Thoracic aorta (tissue), 2 donors: Measurements from ENCODE around the gene ATP6V0B. TPM values are rescaled to one million over a fixed set of nuclear protein-coding genes. Genes with fewer than 3 reads are reported as not detected.

Experiments
- ATAC-seq: fragments of 150-250 bp; one replicate; pipeline ENCODE4 v1.8.0; 2017; ENCODE audit warnings: low read depth; ENCODE audit not compliant: insufficient number of reproducible peaks, low FRiP score
- DNase-seq: peaks from one replicate; pipeline ENCODE4 v3.0.0-alpha.2; 2020; ENCODE audit warnings: low spot score
- H3K27ac ChIP-seq, 2 donors: fragments of 200-600 bp; sonication (generic); 1 replicate in 1 of 2; 2 replicates in 1 of 2; pipeline ENCODE4 v1.5.1; 2016; ENCODE audit warnings: mild to moderate bottlenecking in 2 of 2, moderate library complexity in 2 of 2
- H3K27me3 ChIP-seq: fragments of 200-600 bp; sonication (generic); replicated peaks from 2 replicates; pipeline ENCODE4 v1.6.0; 2016; ENCODE audit warnings: mild to moderate bottlenecking; ENCODE audit not compliant: insufficient read depth
- H3K36me3 ChIP-seq: fragments of 200-600 bp; sonication (generic); one replicate; pipeline ENCODE4 v1.5.1; 2016
- H3K4me1 ChIP-seq, 2 donors: fragments of 200-600 bp; sonication (generic); 1 replicate in 1 of 2; 2 replicates in 1 of 2; pipeline versions ENCODE4 v1.5.1 to v1.6.0; 2016; ENCODE audit warnings: low read depth in 2 of 2, mild to moderate bottlenecking in 1 of 2; ENCODE audit not compliant: control insufficient read depth in 1 of 2
- H3K4me3 ChIP-seq: fragments of 200-600 bp; sonication (generic); 2 replicates; pipeline ENCODE4 v1.5.1; 2016; ENCODE audit warnings: mild to moderate bottlenecking
- H3K9me3 ChIP-seq: fragments of 200-600 bp; sonication (generic); 2 replicates; pipeline ENCODE4 v1.5.1; 2016
- total RNA-seq, 2 donors: library from RNA; depleted of rRNA; stranded (reverse); fragments of >200 nt; gene quantifications; one replicate each; pipeline versions ENCODE4 v1.1.0 to v1.2.3, GENCODE V29; 2016
- TF ChIP-seq, protein P1 (sequence below): fragments of 200-600 bp; sonication (generic); IDR thresholded peaks from one replicate; pipeline ENCODE4 v1.5.1; 2019; ENCODE audit warnings: antibody characterized with exemption

ATP6V0B gene
- total RNA-seq, 2 donors from 2014 or later: 72.3 to 136 TPM

GRCh38 chr1:43986712-43987111, 12.0 kb downstream of the ATP6V0B start:
- DNase-seq: no peak
- Histone ChIP-seq H3K9me3 (no peaks in the 10 kb centered on the region), H3K4me3 (no peak overlapping the region), H3K4me1 (peaks cover 5 to 9% of the 10 kb centered on the region in 2 donors), H3K27me3 (no peaks in the 10 kb centered on the region), H3K27ac (no peak overlapping the region), H3K36me3 (no peaks in the 10 kb centered on the region)
- TF ChIP-seq, protein P1, sequence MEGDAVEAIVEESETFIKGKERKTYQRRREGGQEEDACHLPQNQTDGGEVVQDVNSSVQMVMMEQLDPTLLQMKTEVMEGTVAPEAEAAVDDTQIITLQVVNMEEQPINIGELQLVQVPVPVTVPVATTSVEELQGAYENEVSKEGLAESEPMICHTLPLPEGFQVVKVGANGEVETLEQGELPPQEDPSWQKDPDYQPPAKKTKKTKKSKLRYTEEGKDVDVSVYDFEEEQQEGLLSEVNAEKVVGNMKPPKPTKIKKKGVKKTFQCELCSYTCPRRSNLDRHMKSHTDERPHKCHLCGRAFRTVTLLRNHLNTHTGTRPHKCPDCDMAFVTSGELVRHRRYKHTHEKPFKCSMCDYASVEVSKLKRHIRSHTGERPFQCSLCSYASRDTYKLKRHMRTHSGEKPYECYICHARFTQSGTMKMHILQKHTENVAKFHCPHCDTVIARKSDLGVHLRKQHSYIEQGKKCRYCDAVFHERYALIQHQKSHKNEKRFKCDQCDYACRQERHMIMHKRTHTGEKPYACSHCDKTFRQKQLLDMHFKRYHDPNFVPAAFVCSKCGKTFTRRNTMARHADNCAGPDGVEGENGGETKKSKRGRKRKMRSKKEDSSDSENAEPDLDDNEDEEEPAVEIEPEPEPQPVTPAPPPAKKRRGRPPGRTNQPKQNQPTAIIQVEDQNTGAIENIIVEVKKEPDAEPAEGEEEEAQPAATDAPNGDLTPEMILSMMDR: no peak
- ATAC-seq: no peak

GRCh38 chr1:43987159-43987902, 12.6 kb downstream of the ATP6V0B start:
- Histone ChIP-seq H3K27ac (no peak overlapping the region), H3K36me3 (no peaks in the 10 kb centered on the region), H3K4me1 (peaks cover 8 to 15% of the 10 kb centered on the region in 2 donors), H3K27me3 (no peaks in the 10 kb centered on the region), H3K4me3 (no peak overlapping the region), H3K9me3 (no peaks in the 10 kb centered on the region)
- DNase-seq (no peak), ATAC-seq (no peak)
- TF ChIP-seq, protein P1: no peak

DNA sequence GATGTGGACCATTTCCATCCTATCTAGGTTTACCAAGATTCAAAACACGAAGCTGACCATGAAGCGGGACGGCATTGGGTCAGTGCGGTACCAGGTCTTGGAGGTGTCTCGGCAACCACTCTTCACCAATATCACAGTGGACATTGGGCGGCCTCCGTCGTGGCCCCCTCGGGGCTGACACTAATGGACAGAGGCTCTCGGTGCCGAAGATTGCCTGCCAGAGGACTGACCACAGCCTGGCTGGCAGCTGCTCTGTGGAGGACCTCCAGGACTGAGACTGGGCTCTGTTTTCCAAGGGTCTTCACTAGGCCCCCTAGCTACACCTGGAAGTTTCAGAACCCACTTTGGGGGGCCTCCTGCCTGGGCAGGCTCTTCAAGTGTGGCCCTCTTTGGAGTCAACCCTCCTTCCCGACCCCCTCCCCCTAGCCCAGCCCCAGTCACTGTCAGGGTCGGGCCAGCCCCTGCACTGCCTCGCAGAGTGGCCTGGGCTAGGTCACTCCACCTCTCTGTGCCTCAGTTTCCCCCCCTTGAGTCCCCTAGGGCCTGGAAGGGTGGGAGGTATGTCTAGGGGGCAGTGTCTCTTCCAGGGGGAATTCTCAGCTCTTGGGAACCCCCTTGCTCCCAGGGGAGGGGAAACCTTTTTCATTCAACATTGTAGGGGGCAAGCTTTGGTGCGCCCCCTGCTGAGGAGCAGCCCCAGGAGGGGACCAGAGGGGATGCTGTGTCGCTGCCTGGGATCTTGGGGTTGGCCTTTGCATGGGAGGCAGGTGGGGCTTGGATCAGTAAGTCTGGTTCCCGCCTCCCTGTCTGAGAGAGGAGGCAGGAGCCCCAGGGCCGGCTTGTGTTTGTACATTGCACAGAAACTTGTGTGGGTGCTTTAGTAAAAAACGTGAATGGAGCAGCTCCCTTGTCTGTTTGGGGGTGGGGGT, 15.8 kb downstream of the ATP6V0B start:
- Histone ChIP-seq H3K36me3 (no peaks in the 10 kb centered on the region), H3K9me3 (no peaks in the 10 kb centered on the region), H3K27ac (peak overlapping the region; percentile 70 to 84), H3K4me1 (peaks cover 8 to 18% of the 10 kb centered on the region in 2 donors), H3K4me3 (peak overlapping the region; percentile 77), H3K27me3 (no peaks in the 10 kb centered on the region)
- DNase-seq: no peak
- ATAC-seq: no peak
- TF ChIP-seq, protein P1: no peak

DNA sequence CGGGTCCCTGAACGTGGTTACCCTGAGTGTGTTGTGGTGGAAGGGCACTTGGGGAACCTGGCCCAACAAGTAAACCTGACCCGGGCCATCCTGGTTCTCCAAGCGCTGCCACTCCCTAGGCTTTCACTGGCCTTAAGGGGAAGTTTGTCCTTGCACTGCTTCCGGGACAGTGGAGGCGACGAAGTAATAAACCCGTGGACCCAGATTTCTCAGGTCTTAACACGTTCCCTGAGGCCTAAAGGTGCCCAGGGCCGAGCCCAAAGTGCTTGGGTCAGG, 16.4 kb downstream of the ATP6V0B start:
- Histone ChIP-seq H3K27me3 (no peaks in the 10 kb centered on the region), H3K9me3 (no peaks in the 10 kb centered on the region), H3K36me3 (no peaks in the 10 kb centered on the region), H3K27ac (peak overlapping the region; percentile 70 to 84), H3K4me1 (peaks cover 8 to 21% of the 10 kb centered on the region in 2 donors), H3K4me3 (peak overlapping the region; percentile 77)
- no peak for DNase-seq
- TF ChIP-seq, protein P1: no peak
- ATAC-seq: no peak
